Nephron progenitor cell (in vitro differentiated cells): Measurements from ENCODE around the gene SWAP70.

Experiments
- DNase-seq: peaks from one replicate; pipeline ENCODE4 v3.0.0; 2021
- H3K27ac Mint-ChIP-seq: 2 replicates; pipeline ENCODE4 v1.8.0; 2021; ENCODE audit warnings: mild to moderate bottlenecking, moderate library complexity, mixed read lengths
- H3K27me3 Mint-ChIP-seq: 2 replicates; pipeline ENCODE4 v1.8.0; 2021; ENCODE audit warnings: mild to moderate bottlenecking, low read depth, mixed read lengths; ENCODE audit not compliant: poor library complexity
- H3K36me3 Mint-ChIP-seq: 2 replicates; pipeline ENCODE4 v1.8.0; 2021; ENCODE audit warnings: low read depth, mixed read lengths
- H3K4me1 Mint-ChIP-seq: 2 replicates; pipeline ENCODE4 v1.8.0; 2021; ENCODE audit warnings: mixed read lengths
- H3K4me3 Mint-ChIP-seq: 2 replicates; pipeline ENCODE4 v1.8.0; 2021; ENCODE audit warnings: mild to moderate bottlenecking, moderate library complexity, mixed read lengths
- H3K9me3 Mint-ChIP-seq: 2 replicates; pipeline ENCODE4 v1.8.0; 2021; ENCODE audit warnings: mild to moderate bottlenecking, moderate library complexity, mixed read lengths
- CTCF ChIP-seq: fragments of 200-600 bp; sonication (generic); IDR thresholded peaks from 2 replicates; pipeline ENCODE4 v1.5.0; 2021; ENCODE audit warnings: antibody characterized with exemption

The SWAP70 gene

DNA sequence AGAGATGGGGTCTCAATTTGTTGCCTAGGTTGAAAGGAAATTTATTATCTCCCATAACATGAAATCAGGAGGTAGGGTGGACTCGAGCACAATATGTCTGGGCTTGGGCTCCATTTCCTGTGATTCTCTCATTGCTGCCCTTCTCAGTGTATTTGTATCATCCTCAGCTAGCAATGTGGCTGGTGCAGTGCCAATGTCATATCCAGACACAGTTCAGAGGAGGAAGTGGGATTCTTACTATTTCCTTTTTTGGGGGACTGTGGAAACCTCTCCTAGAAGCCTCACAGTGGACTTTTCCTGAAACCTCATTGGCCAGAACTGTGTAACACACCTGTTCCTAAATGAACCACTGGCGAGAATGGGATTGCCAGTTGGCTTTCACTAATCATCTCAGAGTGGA is 21.0 kb upstream of the SWAP70 start:
- Mint-ChIP-seq H3K9me3 (peaks cover 3% of the 10 kb centered on the region), H3K27me3 (peaks cover 3% of the 10 kb centered on the region), H3K36me3 (no peaks in the 10 kb centered on the region), H3K4me1 (no peaks in the 10 kb centered on the region), H3K4me3 (no peak overlapping the region), H3K27ac (no peak overlapping the region)
- no peak for TF ChIP-seq CTCF
- no peak for DNase-seq

GRCh38 chr11:9643751-9644150 is 20.1 kb upstream of the SWAP70 start:
- Mint-ChIP-seq H3K4me1 (no peaks in the 10 kb centered on the region), H3K27me3 (peaks cover 3% of the 10 kb centered on the region), H3K4me3 (no peak overlapping the region), H3K36me3 (peaks cover 5% of the 10 kb centered on the region), H3K27ac (no peak overlapping the region), H3K9me3 (peaks cover 10% of the 10 kb centered on the region)
- TF ChIP-seq CTCF: no peak
- DNase-seq: no peak

DNA sequence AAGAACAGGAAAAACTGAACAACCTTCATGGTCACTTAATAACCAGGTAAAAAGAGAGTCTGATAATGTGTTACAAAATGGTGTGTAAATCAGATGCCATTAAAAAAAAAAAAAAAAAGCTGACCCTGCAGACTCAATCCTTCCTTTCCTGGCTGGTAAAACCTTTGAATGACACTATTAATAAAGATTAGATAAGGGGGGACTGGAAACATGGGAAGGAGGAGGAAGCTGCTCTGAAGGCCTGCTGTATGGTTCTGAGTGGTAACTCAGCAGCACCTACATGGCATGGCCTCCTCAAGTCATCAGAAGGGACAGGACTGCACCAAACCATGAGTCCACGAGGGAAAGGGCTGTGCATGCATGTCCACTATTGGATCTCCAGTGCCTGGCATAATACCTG is 18.0 kb upstream of the SWAP70 start:
- Mint-ChIP-seq H3K9me3 (peaks cover 19% of the 10 kb centered on the region), H3K27ac (no peak overlapping the region), H3K27me3 (peaks cover 3% of the 10 kb centered on the region), H3K36me3 (peaks cover 5% of the 10 kb centered on the region), H3K4me1 (no peaks in the 10 kb centered on the region), H3K4me3 (no peak overlapping the region)
- DNase-seq: no peak
- no peak for TF ChIP-seq CTCF

GRCh38 chr11:9646324-9646723 is 17.6 kb upstream of the SWAP70 start:
- peaks cover 3% of the 10 kb centered on the region for H3K27me3 Mint-ChIP-seq
- H3K4me1 Mint-ChIP-seq: no peaks in the 10 kb centered on the region
- peaks cover 5% of the 10 kb centered on the region for H3K36me3 Mint-ChIP-seq
- H3K9me3 Mint-ChIP-seq: peaks cover 19% of the 10 kb centered on the region
- no peak overlapping the region for H3K4me3 Mint-ChIP-seq
- no peak for DNase-seq
- no peak for TF ChIP-seq CTCF
- H3K27ac Mint-ChIP-seq: no peak overlapping the region

GRCh38 chr11:9651481-9651880 is 12.4 kb upstream of the SWAP70 start:
- peaks cover 8% of the 10 kb centered on the region for H3K27me3 Mint-ChIP-seq
- TF ChIP-seq CTCF: no peak
- H3K4me1 Mint-ChIP-seq: no peaks in the 10 kb centered on the region
- peaks cover 5% of the 10 kb centered on the region for H3K36me3 Mint-ChIP-seq
- H3K9me3 Mint-ChIP-seq: peaks cover 24% of the 10 kb centered on the region
- no peak for DNase-seq
- H3K27ac Mint-ChIP-seq: no peak overlapping the region
- no peak overlapping the region for H3K4me3 Mint-ChIP-seq

DNA sequence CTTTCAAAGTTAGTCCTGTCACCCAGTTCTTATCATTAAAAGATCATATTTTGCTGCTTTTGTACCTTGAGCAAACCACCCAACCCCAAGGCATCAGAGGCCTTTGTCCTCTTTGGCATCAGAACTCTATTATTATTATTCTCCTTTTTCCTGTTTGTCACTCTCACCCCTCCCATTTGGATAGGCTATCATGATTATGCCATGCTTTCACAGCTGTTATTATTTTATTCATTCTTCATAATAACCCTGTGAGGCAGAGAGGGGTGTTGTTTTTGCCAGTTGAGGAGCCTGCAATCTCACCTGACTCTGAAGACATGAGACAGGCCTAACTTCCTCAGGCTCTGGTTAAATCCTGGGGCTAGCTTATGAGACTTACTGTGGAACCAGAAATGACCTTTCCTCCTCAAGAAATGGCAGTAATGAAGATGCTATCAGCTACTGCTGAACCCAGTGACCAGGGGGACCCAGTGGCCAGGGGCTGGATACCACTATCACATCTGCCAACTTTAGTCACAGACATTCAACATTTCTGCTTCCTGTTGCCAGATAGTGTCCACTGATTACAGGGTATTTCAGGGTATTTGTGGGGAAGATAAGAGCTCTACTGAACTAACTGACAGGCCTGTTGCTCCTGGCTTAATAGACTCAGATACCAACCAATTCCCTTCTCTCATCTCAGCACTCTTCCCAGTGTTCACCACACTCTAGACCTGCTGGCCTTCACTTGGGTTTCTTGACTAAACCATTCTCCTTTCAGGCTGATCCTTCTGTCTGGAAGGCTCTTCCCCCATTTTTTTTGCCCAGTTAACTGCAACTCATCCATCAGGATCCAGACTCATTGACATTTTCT is 11.8 kb upstream of the SWAP70 start:
- TF ChIP-seq CTCF: no peak
- H3K9me3 Mint-ChIP-seq: peaks cover 24% of the 10 kb centered on the region
- DNase-seq: no peak
- no peak overlapping the region for H3K4me3 Mint-ChIP-seq
- no peak overlapping the region for H3K27ac Mint-ChIP-seq
- H3K36me3 Mint-ChIP-seq: peaks cover 5% of the 10 kb centered on the region
- H3K27me3 Mint-ChIP-seq: peaks cover 8% of the 10 kb centered on the region
- no peaks in the 10 kb centered on the region for H3K4me1 Mint-ChIP-seq
